ENCODE results near the gene C5orf58.

- TF ChIP-seq CTCF (IDR thresholded peaks at IDR 0.05; ENCODE audit: low read depth, low read length): no peak
- no peak for TF ChIP-seq EZH2phosphoT487 (IDR thresholded peaks at IDR 0.05; ENCODE audit: low read depth)
Measured at GRCh38 chr5:170226661-170227060, 6.1 kb upstream of the C5orf58 start.
